ENCODE results near the gene CCDC85C. TPM values are rescaled to one million over a fixed set of nuclear protein-coding genes. Genes with fewer than 3 reads are reported as not detected.

Gene CCDC85C
- total RNA-seq, 1 donor from 2014 or later, result 4.4 TPM

GRCh38 chr14:99517643-99518381 is 86.2 kb downstream of the CCDC85C start:
- DNase-seq (ENCODE audit: extremely low spot score, unreplicated experiment), result no peak
- no peaks in the 10 kb centered on the region for H3K27me3 Mint-ChIP-seq (ENCODE audit: unreplicated experiment)
- TF ChIP-seq CTCF (IDR thresholded peaks at IDR 0.05), result no peak
- peaks cover 13% of the 10 kb centered on the region for H3K4me1 Mint-ChIP-seq (ENCODE audit: unreplicated experiment)
- H3K4me3 Mint-ChIP-seq (ENCODE audit: unreplicated experiment), result no peak overlapping the region
- H3K9me3 Mint-ChIP-seq (ENCODE audit: unreplicated experiment), result no peaks in the 10 kb centered on the region
- H3K27ac Mint-ChIP-seq (ENCODE audit: unreplicated experiment), result no peak overlapping the region
- no peaks in the 10 kb centered on the region for H3K36me3 Mint-ChIP-seq (ENCODE audit: unreplicated experiment)

GRCh38 chr14:99516871-99517642 is 87.0 kb downstream of the CCDC85C start:
- Mint-ChIP-seq H3K27ac (ENCODE audit: unreplicated experiment) (no peak overlapping the region), H3K4me1 (ENCODE audit: unreplicated experiment) (peaks cover 12% of the 10 kb centered on the region), H3K36me3 (ENCODE audit: unreplicated experiment) (peaks cover under 1% of the 10 kb centered on the region), H3K4me3 (ENCODE audit: unreplicated experiment) (no peak overlapping the region), H3K9me3 (ENCODE audit: unreplicated experiment) (no peaks in the 10 kb centered on the region), H3K27me3 (ENCODE audit: unreplicated experiment) (no peaks in the 10 kb centered on the region)
- no peak for TF ChIP-seq CTCF (IDR thresholded peaks at IDR 0.05)
- no peak for DNase-seq (ENCODE audit: extremely low spot score, unreplicated experiment)

- no peak overlapping the region for H3K27ac Mint-ChIP-seq (ENCODE audit: unreplicated experiment)
- no peak for TF ChIP-seq CTCF (IDR thresholded peaks at IDR 0.05)
- DNase-seq (ENCODE audit: extremely low spot score, unreplicated experiment), result peak; percentile 81
- no peaks in the 10 kb centered on the region for H3K9me3 Mint-ChIP-seq (ENCODE audit: unreplicated experiment)
- peaks cover 19% of the 10 kb centered on the region for H3K4me1 Mint-ChIP-seq (ENCODE audit: unreplicated experiment)
- peaks cover 2% of the 10 kb centered on the region for H3K36me3 Mint-ChIP-seq (ENCODE audit: unreplicated experiment)
- no peak overlapping the region for H3K4me3 Mint-ChIP-seq (ENCODE audit: unreplicated experiment)
- no peaks in the 10 kb centered on the region for H3K27me3 Mint-ChIP-seq (ENCODE audit: unreplicated experiment)
Observed at GRCh38 chr14:99516156-99516870, 87.7 kb downstream of the CCDC85C start.

GRCh38 chr14:99515301-99516155 is 88.5 kb downstream of the CCDC85C start:
- no peaks in the 10 kb centered on the region for H3K9me3 Mint-ChIP-seq (ENCODE audit: unreplicated experiment)
- DNase-seq (ENCODE audit: extremely low spot score, unreplicated experiment), result no peak
- H3K27ac Mint-ChIP-seq (ENCODE audit: unreplicated experiment), result no peak overlapping the region
- no peak overlapping the region for H3K4me3 Mint-ChIP-seq (ENCODE audit: unreplicated experiment)
- TF ChIP-seq CTCF (IDR thresholded peaks at IDR 0.05), result no peak
- peaks cover 2% of the 10 kb centered on the region for H3K36me3 Mint-ChIP-seq (ENCODE audit: unreplicated experiment)
- peaks cover 27% of the 10 kb centered on the region for H3K4me1 Mint-ChIP-seq (ENCODE audit: unreplicated experiment)
- H3K27me3 Mint-ChIP-seq (ENCODE audit: unreplicated experiment), result no peaks in the 10 kb centered on the region
